Left cardiac atrium (tissue), 4 donors: ENCODE results near the gene CTNNA3. TPM values are rescaled to one million over a fixed set of nuclear protein-coding genes. Genes with fewer than 3 reads are reported as not detected.

Experiments used
- ATAC-seq, 2 donors: fragments of 200-7000 bp; cut with Tn5 transposase; one replicate each; pipeline ENCODE4 v1.9.1; 2020; ENCODE audit warnings: mild to moderate bottlenecking in 2 of 2, moderate library complexity in 2 of 2
- DNase-seq: peaks from one replicate; pipeline ENCODE4 v3.0.0-alpha.2; 2020
- intact Hi-C, 2 donors: fragments of 100-400 bp; cut with DNase I; formaldehyde crosslinking; loops; one replicate each; pipeline versions ENCODE4 v1.14.1 to v1.15.1; 2022 to 2023
- total RNA-seq, 2 donors: library from RNA; stranded (reverse); fragmentation: NEBNext Ultra II Directional; extraction: Animal tissue kit (Norgen Biotek cat#: 25700); gene quantifications; one replicate each; pipeline ENCODE4 v1.2.1, GENCODE V29; 2021
- donor health status: DM: no; HTN: yes; CAD: no.
- donor health status: DM: no; HTN: yes; CAD: no; lungs with severe emphysema.
- donor health status: DM: yes; HTN: yes; CAD: no.
- donor health status: Dilated cardiomyopathy.

The CTNNA3 gene
- total RNA-seq, 2 donors from 2014 or later: 42.3 to 48.7 TPM

GRCh38 chr10:66505003-66505657 lies 1190.9 kb downstream of the CTNNA3 start:
- no peak for DNase-seq
- intact Hi-C loops: no loop called here
- no peak for ATAC-seq

GRCh38 chr10:66501356-66501755 lies 1194.6 kb downstream of the CTNNA3 start:
- no peak for DNase-seq
- intact Hi-C loops: no loop called here
- ATAC-seq: no peak

DNA sequence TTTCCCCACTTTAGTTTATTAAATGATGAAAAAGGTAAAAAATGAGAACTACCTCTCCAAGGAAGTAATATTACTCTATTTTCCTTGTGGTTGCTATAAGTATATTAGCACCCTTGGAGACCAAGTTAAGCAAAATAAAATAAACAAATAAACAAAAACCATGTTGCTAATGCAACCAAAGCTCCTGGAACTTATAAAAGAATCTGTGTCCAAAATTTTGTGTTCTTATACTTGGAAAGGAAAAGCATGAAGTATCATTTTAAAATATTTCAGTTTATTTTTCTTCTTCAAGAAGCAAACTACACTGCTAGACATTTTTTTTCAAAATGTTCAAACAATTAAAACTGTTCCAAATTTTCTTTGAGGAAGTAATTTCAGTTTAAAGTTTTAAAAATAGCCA lies 1212.0 kb downstream of the CTNNA3 start:
- ATAC-seq (no peak), DNase-seq (no peak)
- intact Hi-C loops: no loop called here

- no peak for ATAC-seq
- intact Hi-C loops: no loop called here
Observed at GRCh38 chr10:66472156-66472555, 1223.8 kb downstream of the CTNNA3 start.

DNA sequence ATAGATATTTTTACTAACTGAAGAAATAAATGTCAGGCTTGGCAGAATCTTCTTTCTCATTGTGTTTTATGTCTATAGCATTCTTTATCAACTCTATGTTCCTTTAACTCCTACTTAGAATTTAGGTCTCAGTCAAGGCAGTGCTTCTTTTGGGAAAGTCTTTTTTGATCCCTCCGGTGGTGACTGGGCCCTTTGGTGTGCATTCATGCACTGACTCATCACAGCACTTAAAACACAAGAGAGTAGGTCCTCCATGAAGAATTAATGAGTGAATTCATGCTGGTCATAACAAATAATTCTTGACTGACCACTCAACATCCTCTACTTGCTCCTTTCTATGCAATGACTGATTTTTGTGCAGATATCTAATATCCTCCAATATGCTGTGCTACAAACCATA lies 1229.0 kb downstream of the CTNNA3 start:
- ATAC-seq: no peak
- no peak for DNase-seq
- intact Hi-C loops: no loop called here

More at GRCh38 chr10:66472156-66472555, 1223.8 kb downstream of the CTNNA3 start:
- no peak for DNase-seq

- intact Hi-C loops: no loop called here
Observed at GRCh38 chr10:66466622-66467021, 1229.4 kb downstream of the CTNNA3 start.

GRCh38 chr10:66463611-66464010 lies 1232.4 kb downstream of the CTNNA3 start:
- DNase-seq (no peak), ATAC-seq (no peak)
- intact Hi-C loops: no loop called here

More at GRCh38 chr10:66466622-66467021, 1229.4 kb downstream of the CTNNA3 start:
- DNase-seq (no peak), ATAC-seq (no peak)

DNA sequence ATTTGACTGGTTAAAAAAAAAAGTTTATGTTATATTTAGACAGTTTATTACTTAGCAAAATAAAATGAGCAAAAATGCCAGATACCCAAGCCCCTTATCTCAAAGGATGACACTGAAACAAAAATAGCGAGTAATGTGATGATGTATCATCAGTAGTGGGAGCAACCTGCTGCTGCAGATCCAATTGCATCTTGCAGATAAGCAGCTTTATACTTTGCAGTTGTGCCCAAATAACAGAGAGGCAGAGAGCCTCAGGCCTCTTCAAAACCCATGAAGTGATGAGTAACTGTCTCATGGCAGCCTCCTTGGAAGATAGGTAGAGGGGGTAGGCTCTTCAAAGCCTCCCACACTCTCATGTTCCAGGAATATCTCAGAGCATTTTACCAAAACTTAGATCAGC lies 1238.4 kb downstream of the CTNNA3 start:
- DNase-seq (no peak), ATAC-seq (peak; percentile 12 to 74)
- intact Hi-C loops: no loop called here

GRCh38 chr10:66455304-66455703 lies 1240.7 kb downstream of the CTNNA3 start:
- intact Hi-C loops: no loop called here
- DNase-seq (no peak), ATAC-seq (no peak)

DNA sequence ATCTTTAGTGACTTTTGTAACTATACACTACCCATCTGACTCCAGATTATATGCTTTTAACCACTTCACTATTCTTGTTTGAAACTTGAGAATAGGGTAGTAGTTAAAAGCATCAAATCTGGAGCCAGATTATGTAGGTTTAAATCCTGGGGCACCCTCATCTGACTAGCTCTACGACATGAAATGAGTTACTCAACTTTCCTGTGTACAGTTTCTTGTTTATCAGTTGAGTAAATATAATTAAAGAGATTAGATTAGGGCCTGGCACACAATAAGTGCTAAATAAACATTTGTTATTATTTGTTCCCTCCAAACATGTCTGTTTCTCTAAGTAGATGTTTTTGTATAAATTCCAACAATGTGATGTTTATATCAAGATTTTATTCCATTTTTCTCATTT lies 1255.4 kb downstream of the CTNNA3 start:
- ATAC-seq (no peak), DNase-seq (no peak)
- intact Hi-C loops: no loop called here

GRCh38 chr10:66414943-66415342 lies 1281.1 kb downstream of the CTNNA3 start:
- intact Hi-C loops: no loop called here
- ATAC-seq: no peak
- no peak for DNase-seq

- no peak for DNase-seq
- ATAC-seq: no peak
- intact Hi-C loops: no loop called here
Observed at GRCh38 chr10:66405566-66405965, 1290.4 kb downstream of the CTNNA3 start.

- intact Hi-C loops: no loop called here
- ATAC-seq (no peak), DNase-seq (no peak)
Observed at GRCh38 chr10:66398669-66399068, 1297.3 kb downstream of the CTNNA3 start.

DNA sequence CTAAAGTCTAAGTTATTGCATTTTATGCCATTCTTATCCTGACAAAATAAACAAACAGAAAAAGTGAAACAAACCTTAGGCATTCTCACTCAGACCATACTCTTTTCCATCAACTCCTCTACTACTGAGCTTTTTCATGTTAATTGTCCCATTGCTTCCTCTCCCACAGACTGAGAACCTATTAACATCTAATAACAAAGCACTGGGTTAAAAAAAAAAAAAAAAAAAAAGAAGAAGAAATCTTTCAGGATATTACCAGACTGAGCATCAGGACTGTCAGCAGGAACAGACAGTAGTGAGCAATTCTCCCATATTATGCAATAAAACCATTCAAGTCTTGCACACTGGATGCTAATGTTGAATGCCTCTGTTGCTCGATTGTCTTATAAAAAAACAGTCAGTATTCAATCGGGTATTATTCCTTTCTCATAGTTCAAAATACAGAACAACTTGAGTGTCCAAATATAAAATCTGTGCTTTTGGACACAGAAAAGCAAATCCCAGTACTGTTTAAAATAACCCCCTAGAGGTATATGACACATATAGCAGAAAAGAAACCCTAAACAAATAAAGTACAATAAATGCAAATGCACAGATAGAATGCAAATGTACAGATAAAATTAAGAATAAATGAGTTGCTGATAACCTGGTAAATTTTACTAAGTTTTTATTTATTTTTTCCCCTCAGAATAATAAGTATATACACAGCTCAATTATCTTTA lies 1301.5 kb downstream of the CTNNA3 start:
- intact Hi-C loops: no loop called here
- no peak for ATAC-seq
- DNase-seq: no peak

GRCh38 chr10:66390926-66391325 lies 1305.1 kb downstream of the CTNNA3 start:
- no peak for ATAC-seq
- intact Hi-C loops: no loop called here
- DNase-seq: no peak

DNA sequence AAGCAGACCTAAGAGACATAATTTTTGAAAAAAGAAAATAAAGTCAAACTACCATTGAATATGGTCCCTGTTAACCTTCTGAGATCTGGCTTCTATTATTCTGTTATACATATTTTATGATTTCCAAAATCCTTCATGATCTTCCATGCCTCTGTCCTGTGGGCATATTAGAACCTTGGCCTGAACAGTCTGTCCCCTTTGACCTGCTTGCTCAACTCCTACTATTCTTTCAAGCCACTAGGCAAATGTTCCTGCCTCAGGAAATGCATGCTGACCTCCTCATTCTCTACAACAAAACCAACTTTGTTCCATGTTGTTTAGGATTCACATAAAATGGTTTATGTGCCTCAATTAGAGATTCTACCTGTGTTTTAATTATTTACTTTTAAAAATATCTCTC lies 1315.0 kb downstream of the CTNNA3 start:
- ATAC-seq (no peak), DNase-seq (no peak)
- intact Hi-C loops: no loop called here

- no peak for DNase-seq
- no peak for ATAC-seq
- intact Hi-C loops: no loop called here
Observed at GRCh38 chr10:66378117-66378876, 1317.7 kb downstream of the CTNNA3 start.

DNA sequence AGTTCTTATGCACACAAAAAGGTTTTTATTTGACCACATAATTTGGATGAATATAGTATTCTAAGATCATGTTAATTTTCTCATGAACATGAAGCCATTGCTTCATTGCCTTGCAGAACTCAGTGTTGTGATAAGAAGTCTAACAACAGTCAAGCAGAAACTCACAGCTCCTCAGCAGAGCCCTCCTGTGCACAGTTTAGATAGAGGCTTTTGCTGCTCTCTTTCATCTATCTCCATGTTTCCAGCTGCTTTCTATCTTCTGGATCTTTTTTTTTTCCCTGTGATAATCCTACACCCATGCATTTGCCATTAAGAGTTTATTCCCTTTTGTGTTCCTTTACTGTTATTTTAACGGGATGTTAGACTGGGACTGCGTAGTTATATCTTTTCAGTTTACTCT lies 1327.8 kb downstream of the CTNNA3 start:
- no peak for DNase-seq
- ATAC-seq: no peak
- intact Hi-C loops: no loop called here

DNA sequence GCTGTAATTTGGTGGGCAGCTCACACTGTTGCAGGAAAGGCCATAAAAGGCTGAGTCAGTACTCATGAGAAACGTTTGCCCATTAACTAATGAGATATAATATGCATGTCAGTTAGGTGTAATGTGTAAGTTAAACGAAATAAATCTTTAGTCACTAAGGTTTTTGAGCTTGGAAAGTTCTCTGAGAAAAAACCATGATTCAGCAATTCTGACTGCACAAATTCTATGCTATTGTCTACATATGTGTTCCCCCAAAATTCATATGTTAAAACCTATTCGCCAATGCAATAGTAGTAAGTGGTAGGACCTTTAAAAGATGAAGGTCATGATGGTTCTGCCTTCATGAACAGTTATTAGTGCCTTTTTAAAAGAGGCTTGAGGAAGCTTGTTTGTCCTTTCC lies 1329.8 kb downstream of the CTNNA3 start:
- ATAC-seq (no peak), DNase-seq (no peak)
- intact Hi-C loops: no loop called here

GRCh38 chr10:66365686-66366085 lies 1330.3 kb downstream of the CTNNA3 start:
- DNase-seq: no peak
- intact Hi-C loops: no loop called here
- ATAC-seq: no peak
